Kidney (tissue), 14 donors: Measurements from ENCODE around the gene KIF6. TPM values are rescaled to one million over a fixed set of nuclear protein-coding genes. Genes with fewer than 3 reads are reported as not detected.

Experiments
- DNase-seq, 5 donors: peaks; one replicate each; pipeline ENCODE4 v3.0.0-alpha.2; 2013 to 2020
- FAIRE-seq: peaks from 2 replicates; lab custom pipeline; 2012; peaks lifted over from hg19 to GRCh38; lab: Jason Lieb, UNC
- H3K27ac ChIP-seq, 2 donors: one replicate each; pipeline ENCODE4 v1.7.0; 2013; ENCODE audit warnings: low read depth in 2 of 2, low read length in 2 of 2, inconsistent platforms in 1 of 2
- H3K27me3 ChIP-seq: one replicate; pipeline ENCODE4 v1.7.1; 2013; ENCODE audit warnings: low read length, inconsistent platforms; ENCODE audit not compliant: control insufficient read depth, insufficient read depth
- H3K36me3 ChIP-seq, 3 donors: one replicate each; pipeline versions ENCODE4 v1.7.0 to v1.7.1; 2013; ENCODE audit warnings: low read length in 3 of 3, control low read depth in 1 of 3, inconsistent platforms in 1 of 3; ENCODE audit not compliant: insufficient read depth in 3 of 3, control insufficient read depth in 2 of 3
- H3K4me1 ChIP-seq, 3 donors: one replicate each; pipeline versions ENCODE4 v1.7.0 to v1.7.1; 2013; ENCODE audit warnings: low read length in 3 of 3, inconsistent platforms in 1 of 3, low read depth in 1 of 3; ENCODE audit not compliant: control insufficient read depth in 2 of 3, insufficient read depth in 2 of 3
- H3K4me3 ChIP-seq, 3 donors: one replicate each; pipeline versions ENCODE4 v1.7.0 to v1.8.1; 2013; ENCODE audit warnings: low read length in 3 of 3, control low read depth in 1 of 3, inconsistent platforms in 1 of 3
- H3K9ac ChIP-seq, 3 donors: one replicate each; pipeline versions ENCODE4 v1.7.0 to v1.7.1; 2013; ENCODE audit warnings: low read length in 3 of 3, control low read depth in 1 of 3, inconsistent platforms in 1 of 3
- H3K9me3 ChIP-seq, 3 donors: one replicate each; pipeline versions ENCODE4 v1.7.0 to v1.7.1; 2013; ENCODE audit warnings: low read length in 3 of 3, control low read depth in 1 of 3, inconsistent platforms in 1 of 3; ENCODE audit not compliant: control insufficient read depth in 2 of 3, insufficient read depth in 1 of 3
- intact Hi-C: fragments of 100-400 bp; cut with DNase I; formaldehyde crosslinking; loops from one replicate; pipeline ENCODE4 v1.11.1; 2022
- polyA plus RNA-seq: library from polyadenylated mRNA; stranded (reverse); fragments of 350-450 nt; fragmentation: Illumina TruSeq; extraction: RNeasy Lipid Tissue Mini Kit (QIAGEN cat#74804); gene quantifications from one replicate; pipeline ENCODE4 v1.2.3, GENCODE V29; 2014; ENCODE audit warnings: low read depth, low replicate concordance; ENCODE audit not compliant: insufficient read depth
- total RNA-seq: library from RNA; stranded (reverse); fragmentation: NEBNext Ultra II Directional; extraction: Animal tissue kit (Norgen Biotek cat#: 25700); gene quantifications from one replicate; pipeline ENCODE4 v1.2.1, GENCODE V29; 2021
- TF ChIP-seq, protein P1 (sequence below): IDR thresholded peaks from 3 replicates; pipeline ENCODE4 v1.5.1; 2012; ENCODE audit warnings: mild to moderate bottlenecking, moderate library complexity, borderline replicate concordance; ENCODE audit not compliant: insufficient read depth; ENCODE audit errors: extremely low read depth
- donor health status: control.
- donor health status: control.
- donor health status: control.
- donor health status: control.
- donor health status: control.
- donor health status: DM: yes; HTN: yes; CAD: no.
- donor health status: Normal renal cell carcinoma (clear cell type).

The KIF6 gene
- total and polyA plus RNA-seq, 2 donors from 2014 or later, result 1.7 to 2.9 TPM

DNA sequence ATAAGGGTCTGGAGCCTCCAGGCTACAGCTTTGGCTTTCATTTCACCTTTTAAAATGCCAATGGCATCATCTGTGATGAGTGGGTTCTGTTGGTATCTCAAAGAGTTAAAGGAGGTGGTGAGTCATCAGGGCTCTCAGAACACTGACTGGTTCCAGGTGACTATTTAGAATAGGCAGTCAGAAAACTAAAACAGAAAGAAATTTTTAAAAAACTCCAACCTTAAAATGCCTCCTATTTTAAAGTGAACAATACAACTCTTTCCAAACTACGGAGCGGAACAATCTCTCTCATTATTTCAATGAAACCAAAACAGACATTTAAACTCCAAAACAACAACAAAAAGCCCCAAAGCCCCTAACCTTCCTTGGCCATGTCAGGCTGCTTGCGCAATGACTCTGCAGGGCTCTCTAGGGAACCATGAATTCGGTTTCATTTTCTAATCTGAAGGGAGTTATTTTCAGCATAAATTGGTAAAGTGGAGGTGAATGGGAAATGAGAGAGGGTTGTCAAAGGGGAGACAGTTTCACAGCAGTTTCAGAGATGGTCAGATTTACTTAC, 194.9 kb downstream of the KIF6 start:
- intact Hi-C loops, result no loop called here
- Histone ChIP-seq H3K36me3 (no peaks in the 10 kb centered on the region), H3K4me1 (no peaks in the 10 kb centered on the region), H3K4me3 (no peak overlapping the region), H3K9me3 (no peaks in the 10 kb centered on the region), H3K27me3 (no peaks in the 10 kb centered on the region), H3K9ac (no peak overlapping the region), H3K27ac (no peak overlapping the region)
- TF ChIP-seq, protein P1, sequence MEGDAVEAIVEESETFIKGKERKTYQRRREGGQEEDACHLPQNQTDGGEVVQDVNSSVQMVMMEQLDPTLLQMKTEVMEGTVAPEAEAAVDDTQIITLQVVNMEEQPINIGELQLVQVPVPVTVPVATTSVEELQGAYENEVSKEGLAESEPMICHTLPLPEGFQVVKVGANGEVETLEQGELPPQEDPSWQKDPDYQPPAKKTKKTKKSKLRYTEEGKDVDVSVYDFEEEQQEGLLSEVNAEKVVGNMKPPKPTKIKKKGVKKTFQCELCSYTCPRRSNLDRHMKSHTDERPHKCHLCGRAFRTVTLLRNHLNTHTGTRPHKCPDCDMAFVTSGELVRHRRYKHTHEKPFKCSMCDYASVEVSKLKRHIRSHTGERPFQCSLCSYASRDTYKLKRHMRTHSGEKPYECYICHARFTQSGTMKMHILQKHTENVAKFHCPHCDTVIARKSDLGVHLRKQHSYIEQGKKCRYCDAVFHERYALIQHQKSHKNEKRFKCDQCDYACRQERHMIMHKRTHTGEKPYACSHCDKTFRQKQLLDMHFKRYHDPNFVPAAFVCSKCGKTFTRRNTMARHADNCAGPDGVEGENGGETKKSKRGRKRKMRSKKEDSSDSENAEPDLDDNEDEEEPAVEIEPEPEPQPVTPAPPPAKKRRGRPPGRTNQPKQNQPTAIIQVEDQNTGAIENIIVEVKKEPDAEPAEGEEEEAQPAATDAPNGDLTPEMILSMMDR, result no peak
- FAIRE-seq (no peak), DNase-seq (peak in 1 of 5 donors; percentile 37)

DNA sequence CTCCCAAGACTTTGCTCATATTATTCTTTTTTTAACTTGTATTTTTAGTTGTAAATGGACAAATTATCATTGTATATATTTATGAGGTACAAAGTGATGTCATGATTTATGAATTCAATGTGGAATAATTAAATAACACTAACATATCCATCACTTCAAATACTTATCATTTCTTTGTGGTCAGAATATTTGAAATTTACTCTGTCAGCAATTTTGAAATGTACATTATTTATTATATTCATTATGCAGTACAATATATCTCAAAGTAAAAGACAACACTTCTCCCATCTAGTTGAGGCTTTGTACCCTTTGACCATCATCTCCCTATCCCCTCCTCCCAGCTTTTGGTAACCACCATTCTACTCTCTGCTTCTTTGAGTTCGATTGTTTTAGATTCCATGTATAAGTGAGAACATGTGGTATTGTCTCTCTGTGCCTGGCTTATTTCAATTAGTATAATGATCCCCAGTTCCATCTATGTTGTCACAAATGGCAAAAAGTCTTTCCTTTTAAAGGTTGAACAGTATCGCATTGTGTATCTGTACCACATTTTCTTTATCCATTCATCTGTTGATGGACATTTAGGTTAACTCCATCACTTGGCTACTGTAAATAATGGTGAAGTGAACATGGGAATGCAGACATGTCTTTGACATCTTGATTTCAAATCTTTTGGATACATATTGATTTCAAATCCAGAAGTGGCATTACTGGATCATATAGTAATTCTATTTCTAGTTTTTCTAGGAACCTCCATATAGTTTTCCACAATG, 197.2 kb downstream of the KIF6 start:
- Histone ChIP-seq H3K36me3 (no peaks in the 10 kb centered on the region), H3K9ac (no peak overlapping the region), H3K9me3 (no peaks in the 10 kb centered on the region), H3K27ac (no peak overlapping the region), H3K27me3 (no peaks in the 10 kb centered on the region), H3K4me1 (no peaks in the 10 kb centered on the region), H3K4me3 (no peak overlapping the region)
- intact Hi-C loops, result no loop called here
- DNase-seq (no peak), FAIRE-seq (no peak)
- TF ChIP-seq, protein P1, result no peak

DNA sequence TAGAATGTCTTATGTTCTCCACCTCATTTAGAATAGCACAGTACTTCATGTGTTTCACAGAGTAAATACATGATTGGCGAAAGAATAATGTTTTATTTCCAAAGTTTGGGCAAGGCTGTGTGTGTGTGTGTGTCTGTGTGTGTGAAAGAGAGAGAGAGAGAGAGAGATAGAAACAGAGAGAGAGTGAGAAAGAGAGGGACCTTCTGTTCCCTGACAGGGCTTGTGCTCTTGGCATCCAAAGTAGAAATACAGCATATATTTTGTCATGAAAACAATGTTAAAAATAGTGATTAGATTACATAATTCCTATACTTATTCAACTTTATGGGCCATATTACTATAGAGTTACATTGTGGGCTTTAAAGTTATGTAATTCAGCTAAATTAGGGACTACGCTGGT, 201.2 kb downstream of the KIF6 start:
- no peaks in the 10 kb centered on the region for H3K27me3 ChIP-seq
- no peaks in the 10 kb centered on the region for H3K9me3 ChIP-seq
- intact Hi-C loops, result no loop called here
- no peak overlapping the region for H3K9ac ChIP-seq
- no peaks in the 10 kb centered on the region for H3K4me1 ChIP-seq
- TF ChIP-seq, protein P1, result no peak
- no peaks in the 10 kb centered on the region for H3K36me3 ChIP-seq
- FAIRE-seq, result no peak
- H3K27ac ChIP-seq, result no peak overlapping the region
- no peak overlapping the region for H3K4me3 ChIP-seq
- peak in 1 of 5 donors; percentile 23 for DNase-seq
